GM12872 (cell line): Measurements from ENCODE around the gene ZNF283.

Experiments used
- TF ChIP-seq, protein P1 (sequence below): IDR thresholded peaks from 3 replicates; pipeline ENCODE4 v1.5.1; 2011; ENCODE audit warnings: low read depth, mild to moderate bottlenecking, low read length, moderate library complexity; ENCODE audit not compliant: insufficient read depth

Gene ZNF283

DNA sequence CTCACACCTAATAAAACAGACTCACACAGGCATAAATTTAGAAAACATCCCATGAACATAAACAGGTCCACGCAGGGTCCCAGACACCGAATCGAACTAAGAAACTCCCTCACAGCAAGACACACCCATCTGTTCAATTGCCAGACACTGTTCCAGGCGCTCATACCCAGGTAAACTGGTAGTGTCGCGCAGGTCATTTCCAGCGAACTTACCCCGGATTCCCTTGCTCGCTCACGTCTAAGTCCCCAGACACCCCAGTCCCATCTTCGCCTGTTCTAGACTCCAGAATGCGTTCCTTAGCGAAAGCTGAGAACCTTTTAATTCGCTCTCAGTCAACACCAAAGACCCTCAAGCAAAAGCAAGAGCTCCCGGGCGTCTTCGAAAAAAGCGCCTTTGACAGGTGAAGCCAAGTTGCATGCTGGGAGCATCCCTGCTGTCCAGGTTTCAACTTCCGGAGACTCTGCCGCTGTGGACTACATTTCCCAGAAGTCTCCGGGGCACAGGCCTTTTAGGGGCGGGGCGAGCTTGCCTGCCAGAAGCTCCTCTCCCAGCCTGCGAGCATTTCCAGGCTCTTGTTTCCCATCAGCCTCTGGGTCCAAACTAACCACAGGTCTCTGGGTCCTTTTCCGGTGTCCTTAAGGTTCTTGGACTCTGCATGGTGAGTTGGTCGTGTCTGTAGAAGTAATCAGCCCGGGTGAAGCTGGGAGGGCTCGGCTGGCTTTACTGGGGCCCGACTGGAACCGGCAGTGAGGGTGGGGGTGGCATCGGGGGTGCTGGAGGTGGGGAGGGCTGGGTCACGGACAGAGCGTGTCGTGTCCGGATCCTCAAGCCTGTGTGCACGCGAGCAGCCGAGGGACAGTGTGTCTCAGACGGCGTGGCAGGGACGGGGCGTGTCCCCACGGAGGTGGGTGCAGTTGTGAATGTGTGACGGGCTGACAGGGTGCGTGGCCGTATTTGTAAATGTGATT is at the start of gene ZNF283:
ZNF283 (plus strand) TSS at position 535 of the 968 bp plus-strand sequence. CDS start 6,184 bp downstream, outside the sequence.
- TF ChIP-seq, protein P1, sequence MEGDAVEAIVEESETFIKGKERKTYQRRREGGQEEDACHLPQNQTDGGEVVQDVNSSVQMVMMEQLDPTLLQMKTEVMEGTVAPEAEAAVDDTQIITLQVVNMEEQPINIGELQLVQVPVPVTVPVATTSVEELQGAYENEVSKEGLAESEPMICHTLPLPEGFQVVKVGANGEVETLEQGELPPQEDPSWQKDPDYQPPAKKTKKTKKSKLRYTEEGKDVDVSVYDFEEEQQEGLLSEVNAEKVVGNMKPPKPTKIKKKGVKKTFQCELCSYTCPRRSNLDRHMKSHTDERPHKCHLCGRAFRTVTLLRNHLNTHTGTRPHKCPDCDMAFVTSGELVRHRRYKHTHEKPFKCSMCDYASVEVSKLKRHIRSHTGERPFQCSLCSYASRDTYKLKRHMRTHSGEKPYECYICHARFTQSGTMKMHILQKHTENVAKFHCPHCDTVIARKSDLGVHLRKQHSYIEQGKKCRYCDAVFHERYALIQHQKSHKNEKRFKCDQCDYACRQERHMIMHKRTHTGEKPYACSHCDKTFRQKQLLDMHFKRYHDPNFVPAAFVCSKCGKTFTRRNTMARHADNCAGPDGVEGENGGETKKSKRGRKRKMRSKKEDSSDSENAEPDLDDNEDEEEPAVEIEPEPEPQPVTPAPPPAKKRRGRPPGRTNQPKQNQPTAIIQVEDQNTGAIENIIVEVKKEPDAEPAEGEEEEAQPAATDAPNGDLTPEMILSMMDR, result no peak

DNA sequence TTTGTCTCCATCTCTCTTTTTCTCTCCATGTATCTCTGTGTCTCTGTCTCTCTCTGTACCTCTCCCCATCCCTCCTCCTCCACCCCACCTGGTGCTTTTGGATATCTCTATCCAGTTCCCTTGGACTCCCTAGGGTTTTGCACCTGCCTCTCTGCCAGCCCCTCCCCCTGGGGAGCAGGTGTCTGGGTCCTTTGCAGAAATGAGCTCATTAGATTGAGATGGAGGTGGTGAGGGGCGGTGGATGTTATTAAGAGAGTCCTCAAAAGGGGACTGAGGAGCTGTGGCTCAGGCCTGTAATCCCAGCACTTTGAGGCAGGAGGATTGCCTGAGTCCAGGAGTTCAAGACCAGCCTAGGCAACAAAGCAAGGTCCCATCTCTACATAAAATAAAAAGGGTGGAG is 48.5 kb upstream of the ZNF283 start:
- TF ChIP-seq, protein P1, result no peak

DNA sequence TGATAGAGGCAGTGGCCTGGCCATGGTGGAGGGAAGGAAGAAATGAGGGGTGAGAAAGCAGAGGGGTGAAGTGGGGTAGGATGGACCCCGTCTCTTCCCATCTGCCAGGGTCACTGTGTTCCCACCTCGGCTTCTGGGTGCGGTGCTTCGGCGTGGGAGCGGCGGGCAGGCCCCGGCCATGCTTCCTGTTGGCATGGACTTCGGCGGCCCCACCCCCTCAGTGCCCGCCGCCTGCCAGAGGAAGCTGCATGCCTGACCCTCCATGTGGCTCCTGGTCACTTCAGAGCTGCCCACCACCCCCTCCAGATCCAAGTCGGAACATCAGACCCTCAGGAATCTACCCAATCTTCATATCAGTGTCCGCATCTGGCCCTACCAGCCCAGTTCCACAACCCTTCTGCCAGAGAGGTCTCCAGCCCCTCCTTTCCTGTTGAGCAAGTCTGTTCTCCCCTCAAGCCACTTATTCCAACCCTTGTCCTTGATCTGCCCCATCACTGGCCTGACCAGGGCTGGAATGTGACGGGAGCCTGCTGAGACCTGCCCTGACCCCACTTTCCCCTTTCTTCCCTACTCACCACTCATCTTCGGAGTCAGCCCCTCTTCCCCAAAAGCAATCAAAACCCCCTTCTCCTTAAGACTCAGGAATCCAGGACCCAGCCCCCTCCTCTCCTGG is 47.8 kb upstream of the ZNF283 start:
- TF ChIP-seq, protein P1, result no peak

DNA sequence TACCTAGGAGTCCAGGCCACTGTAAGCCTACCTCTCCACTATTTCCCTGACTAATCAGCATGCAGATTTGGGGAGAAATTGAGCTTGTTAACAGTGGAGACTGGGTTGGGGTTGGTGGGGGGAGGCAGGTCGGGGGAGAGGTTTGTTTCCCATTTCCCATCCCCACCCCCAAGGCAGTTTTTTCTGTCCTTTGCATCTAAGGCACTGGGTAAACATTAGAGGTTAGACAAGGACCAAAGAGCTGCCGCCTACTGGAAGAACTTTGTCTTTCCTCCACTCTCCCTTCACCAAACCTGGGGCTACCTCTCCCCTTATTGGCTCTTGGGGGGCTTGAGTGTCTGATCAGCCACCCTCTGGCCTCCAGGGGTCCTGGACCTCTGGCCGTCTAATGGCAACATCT is 47.3 kb upstream of the ZNF283 start:
- TF ChIP-seq, protein P1, result peak; percentile 69

DNA sequence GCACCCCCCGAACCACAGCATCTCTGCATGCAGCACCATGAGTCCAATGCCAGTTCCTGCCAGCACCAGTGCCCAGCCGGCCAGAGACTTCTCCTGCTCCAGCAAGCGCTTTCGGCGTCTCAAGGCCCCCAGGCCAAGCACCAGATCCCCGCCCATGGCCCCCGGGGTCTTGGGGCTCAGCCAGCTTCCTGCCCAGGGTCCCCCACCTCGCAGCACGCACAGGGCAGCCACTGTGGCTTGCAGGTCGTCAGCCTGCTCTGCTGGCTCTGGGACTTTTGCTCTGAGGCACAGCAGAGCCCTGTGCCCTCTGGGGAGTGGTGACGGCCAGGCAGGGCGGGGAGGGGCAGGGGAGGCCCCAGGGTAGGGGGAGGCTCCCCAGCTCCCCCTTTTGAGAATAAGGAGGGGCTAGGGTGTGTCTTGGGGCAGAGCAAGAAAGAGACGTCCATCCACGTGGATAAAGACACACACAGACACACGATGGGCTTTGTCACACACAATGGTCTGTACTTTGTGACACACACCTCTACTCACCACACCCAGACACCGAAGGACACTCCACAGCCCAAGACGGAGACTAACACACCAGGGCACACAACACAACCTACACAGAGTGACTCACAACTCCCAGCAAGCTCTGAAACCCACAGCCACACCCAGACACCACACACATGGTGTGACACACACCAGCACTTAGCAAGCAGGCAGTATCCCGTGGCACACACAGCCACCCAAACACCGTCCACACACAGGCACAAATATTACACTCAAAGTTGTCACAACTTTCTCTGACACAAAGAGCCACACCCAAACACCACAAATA is 46.2 kb upstream of the ZNF283 start, which contains the start of gene KCNN4:
KCNN4 (minus strand) TSS at position 268 of the 820 bp plus-strand sequence; CDS start at position 156, 112 bp downstream.
- TF ChIP-seq, protein P1, result no peak

DNA sequence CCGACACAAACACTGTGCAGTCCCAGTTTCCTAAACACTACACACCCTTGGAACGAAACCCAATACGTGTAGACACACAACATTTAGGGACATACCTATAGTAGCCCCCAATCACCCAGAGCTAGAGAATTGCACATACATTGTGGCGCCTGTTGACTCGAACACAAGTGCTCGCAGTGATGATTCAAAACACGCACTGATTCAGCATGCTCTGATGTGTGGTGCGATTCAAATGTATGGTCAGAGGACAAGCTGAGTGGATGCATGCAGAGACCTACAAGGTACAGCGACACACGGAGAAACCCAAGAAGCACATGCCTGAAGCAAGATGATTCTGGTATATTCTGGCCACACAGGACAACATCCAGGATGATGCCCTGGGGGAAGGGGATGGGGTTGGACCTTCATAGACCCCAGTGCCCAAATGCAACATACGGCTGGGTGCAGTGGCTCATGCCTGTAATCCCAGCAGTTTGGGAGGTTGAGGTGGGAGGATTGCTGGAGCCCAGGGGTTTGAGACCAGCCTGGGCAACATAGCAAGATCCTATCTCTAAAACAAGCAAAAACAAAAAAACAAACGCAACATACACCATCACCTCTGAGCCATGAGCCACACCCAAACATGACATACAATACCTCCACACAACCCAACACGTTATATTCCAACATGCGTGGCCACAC is 45.4 kb upstream of the ZNF283 start:
- TF ChIP-seq, protein P1, result no peak
